B cell (primary cell): ENCODE results near the gene FAM117B. TPM values are rescaled to one million over a fixed set of nuclear protein-coding genes. Genes with fewer than 3 reads are reported as not detected.

Experiments
- ATAC-seq: fragments of 200-7000 bp; cut with Tn5 transposase; one replicate; pipeline ENCODE4 v1.10.0; 2021; ENCODE audit warnings: low read depth, mild to moderate bottlenecking, moderate number of reproducible peaks, moderate library complexity
- CTCF ChIA-PET: fragments of 350-600 bp; sonication (Branson Sonifier 250); formaldehyde crosslinking; loops from one replicate; lab custom pipeline; 2021; ENCODE audit warnings: antibody characterized with exemption, inconsistent platforms; lab: Charles Lee
- POLR2A ChIA-PET: fragments of 350-600 bp; sonication (Branson Sonifier 250); formaldehyde crosslinking; loops from one replicate; lab custom pipeline; 2021; ENCODE audit warnings: antibody characterized with exemption; lab: Charles Lee
- DNase-seq: peaks from one replicate; pipeline ENCODE4 v3.0.0; 2013
- H2AFZ ChIP-seq: 2 replicates; pipeline ENCODE4 v1.6.1; 2012; ENCODE audit warnings: mild to moderate bottlenecking, low read depth, low read length; ENCODE audit not compliant: insufficient read depth, poor library complexity, severe bottlenecking
- H3K27ac ChIP-seq, 2 donors: 1 replicate in 1 of 2; 2 replicates in 1 of 2; pipeline ENCODE4 v1.5.1; 2012 to 2013; ENCODE audit warnings: low read length in 2 of 2, mild to moderate bottlenecking in 2 of 2, moderate library complexity in 1 of 2
- H3K27me3 ChIP-seq, 4 experiments: fragments of 200-600 bp in 1 of 4; sonication (generic) in 1 of 4; replicated peaks in 1 of 4; 1 replicate in 2 of 4; 2 replicates in 2 of 4; pipeline versions ENCODE4 v1.6.1 to v1.7.0; 2013 to 2016; ENCODE audit warnings: low read length in 3 of 4, mild to moderate bottlenecking in 2 of 4, mixed read lengths in 1 of 4, moderate library complexity in 1 of 4; ENCODE audit not compliant: insufficient read depth in 4 of 4, control insufficient read depth in 3 of 4; ENCODE audit errors: control extremely low read depth in 1 of 4
- H3K36me3 ChIP-seq, 2 experiments: replicated peaks in 1 of 2; 1 replicate in 1 of 2; 2 replicates in 1 of 2; pipeline versions ENCODE4 v1.6.1 to v1.7.1; 2013; ENCODE audit warnings: low read length in 1 of 2; ENCODE audit not compliant: insufficient read depth in 2 of 2, control insufficient read depth in 1 of 2; ENCODE audit errors: control extremely low read depth in 1 of 2, extremely low read depth in 1 of 2
- H3K4me1 ChIP-seq, 2 donors: fragments of 200-600 bp in 1 of 2; sonication (generic) in 1 of 2; 1 replicate in 1 of 2; 2 replicates in 1 of 2; pipeline versions ENCODE4 v1.5.1 to v1.6.1; 2013 to 2017; ENCODE audit warnings: low read length in 2 of 2; ENCODE audit not compliant: control insufficient read depth in 2 of 2, insufficient read depth in 2 of 2
- H3K4me2 ChIP-seq: replicated peaks from 2 replicates; pipeline ENCODE3; 2012; ENCODE audit warnings: mild to moderate bottlenecking, low read depth, low read length; ENCODE audit not compliant: poor library complexity, severe bottlenecking
- H3K4me3 ChIP-seq, 5 experiments: fragments of 200-600 bp in 1 of 5; sonication (generic) in 1 of 5; 1 replicate in 3 of 5; 2 replicates in 2 of 5; pipeline versions ENCODE4 v1.5.1 to v1.7.0; 2011 to 2016; ENCODE audit warnings: low read length in 4 of 5, mild to moderate bottlenecking in 4 of 5, low read depth in 2 of 5, control low read depth in 1 of 5, moderate library complexity in 1 of 5; ENCODE audit not compliant: insufficient read depth in 1 of 5; ENCODE audit errors: control extremely low read depth in 1 of 5, extremely low read depth in 1 of 5
- H3K79me2 ChIP-seq: fragments of 200-600 bp; sonication (generic); one replicate; pipeline ENCODE4 v1.6.0; 2016; ENCODE audit warnings: low read length; ENCODE audit not compliant: control insufficient read depth, insufficient read depth
- H3K9ac ChIP-seq: fragments of 200-600 bp; sonication (generic); 2 replicates; pipeline ENCODE4 v1.6.1; 2017; ENCODE audit warnings: mild to moderate bottlenecking, low read length, moderate library complexity
- H3K9me3 ChIP-seq, 3 donors: one replicate each; pipeline versions ENCODE4 v1.6.1 to v1.7.1; 2013; ENCODE audit warnings: low read length in 2 of 3; ENCODE audit not compliant: control insufficient read depth in 2 of 3, insufficient read depth in 1 of 3; ENCODE audit errors: control extremely low read depth in 1 of 3
- H4K20me1 ChIP-seq: 2 replicates; pipeline ENCODE4 v1.6.0; 2012; ENCODE audit warnings: mild to moderate bottlenecking, low read length; ENCODE audit not compliant: insufficient read depth, control insufficient read depth, poor library complexity, severe bottlenecking
- H3K27ac Mint-ChIP-seq: one replicate; pipeline ENCODE4 v1.8.0; 2021; ENCODE audit warnings: mixed read lengths
- H3K27me3 Mint-ChIP-seq: one replicate; pipeline ENCODE4 v1.8.0; 2021; ENCODE audit warnings: mixed read lengths
- H3K4me1 Mint-ChIP-seq: one replicate; pipeline ENCODE4 v1.8.0; 2021; ENCODE audit warnings: mixed read lengths
- H3K4me3 Mint-ChIP-seq: one replicate; pipeline ENCODE4 v1.8.0; 2021; ENCODE audit warnings: mixed read lengths
- H3K9me3 Mint-ChIP-seq: one replicate; pipeline ENCODE4 v1.8.0; 2022; ENCODE audit warnings: mixed read lengths; ENCODE audit not compliant: insufficient read depth
- EZH2 ChIP-seq: IDR thresholded peaks from 2 replicates; pipeline ENCODE4 v1.6.1; 2012; ENCODE audit warnings: borderline replicate concordance, low read depth, mild to moderate bottlenecking, moderate library complexity, low read length; ENCODE audit not compliant: insufficient read depth, poor library complexity, severe bottlenecking
- WGBS: methylation state at CpG from one replicate; pipeline ENCODE4 v1.1.5; 2013; ENCODE audit warnings: missing lambda C conversion rate; ENCODE audit not compliant: insufficient coverage; 5-methylcytosine and 5-hydroxymethylcytosine counted together
- intact Hi-C: fragments of 100-400 bp; cut with micrococcal nuclease; formaldehyde crosslinking; loops from one replicate; pipeline ENCODE4 v1.10.0; 2022
- polyA plus RNA-seq: library from polyadenylated mRNA; depleted of rRNA; stranded (reverse); fragments of >200 nt; gene quantifications from 2 replicates; pipeline ENCODE4 v1.2.3, GENCODE V29; 2012
- total RNA-seq, 2 donors: library from RNA; stranded (reverse); fragments of 120-200 nt in 1 of 2; gene quantifications; 1 replicate in 1 of 2; 2 replicates in 1 of 2; pipeline versions ENCODE4 v1.2.3 to v1.2.4, GENCODE V29; 2013 to 2022
- TF ChIP-seq, protein P1 (sequence below): fragments of 200-600 bp; IDR thresholded peaks from one replicate; pipeline ENCODE4 v1.8.0; 2022; ENCODE audit warnings: antibody characterized with exemption, mild to moderate bottlenecking

FAM117B gene
- total and polyA plus RNA-seq, 2 donors (not counting 1 experiment from before 2014, with no cell fraction given): 11.5 to 50.1 TPM

DNA sequence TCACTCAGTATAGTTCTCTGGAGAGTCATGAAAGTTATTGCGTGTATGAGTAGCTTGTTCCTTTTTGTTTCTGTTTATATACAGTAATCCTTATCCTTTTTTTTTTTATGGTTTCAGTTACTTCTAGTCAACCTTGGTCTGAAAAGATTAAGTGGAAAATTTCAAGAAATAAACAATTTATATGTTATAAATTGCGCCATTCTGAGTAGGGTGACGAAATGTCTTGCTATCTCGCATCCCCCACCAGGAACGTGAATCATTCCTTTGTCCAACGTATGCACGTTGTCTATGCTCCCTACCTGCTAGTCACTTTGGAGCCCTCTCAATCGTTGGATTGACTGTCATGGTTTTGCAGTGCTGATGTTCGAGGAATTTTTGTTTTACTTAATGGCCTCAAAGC lies 60.4 kb downstream of the FAM117B start:
- TF ChIP-seq, protein P1, sequence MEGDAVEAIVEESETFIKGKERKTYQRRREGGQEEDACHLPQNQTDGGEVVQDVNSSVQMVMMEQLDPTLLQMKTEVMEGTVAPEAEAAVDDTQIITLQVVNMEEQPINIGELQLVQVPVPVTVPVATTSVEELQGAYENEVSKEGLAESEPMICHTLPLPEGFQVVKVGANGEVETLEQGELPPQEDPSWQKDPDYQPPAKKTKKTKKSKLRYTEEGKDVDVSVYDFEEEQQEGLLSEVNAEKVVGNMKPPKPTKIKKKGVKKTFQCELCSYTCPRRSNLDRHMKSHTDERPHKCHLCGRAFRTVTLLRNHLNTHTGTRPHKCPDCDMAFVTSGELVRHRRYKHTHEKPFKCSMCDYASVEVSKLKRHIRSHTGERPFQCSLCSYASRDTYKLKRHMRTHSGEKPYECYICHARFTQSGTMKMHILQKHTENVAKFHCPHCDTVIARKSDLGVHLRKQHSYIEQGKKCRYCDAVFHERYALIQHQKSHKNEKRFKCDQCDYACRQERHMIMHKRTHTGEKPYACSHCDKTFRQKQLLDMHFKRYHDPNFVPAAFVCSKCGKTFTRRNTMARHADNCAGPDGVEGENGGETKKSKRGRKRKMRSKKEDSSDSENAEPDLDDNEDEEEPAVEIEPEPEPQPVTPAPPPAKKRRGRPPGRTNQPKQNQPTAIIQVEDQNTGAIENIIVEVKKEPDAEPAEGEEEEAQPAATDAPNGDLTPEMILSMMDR: no peak
- TF ChIP-seq EZH2: no peak

More for the DNA sequence above, 60.4 kb downstream of the FAM117B start:
- no peak overlapping the region for H3K4me3 ChIP-seq
- CTCF ChIA-PET: interaction anchor here (1.4 to 3.4 kb wide), 2 partner anchors 60 to 107 kb away, joined by 3 to 13 read pairs; partner anchors contain the start of gene FAM117B
- H3K79me2 ChIP-seq: peaks cover 94% of the 10 kb centered on the region
- intact Hi-C loops: no loop called here
- H4K20me1 ChIP-seq: peaks cover 13% of the 10 kb centered on the region
- H3K9ac ChIP-seq: no peak overlapping the region
- WGBS: 98% methylated on average over 6 of the region's 9 CpGs
- POLR2A ChIA-PET: no interaction called here
- no peak overlapping the region for H3K27ac Mint-ChIP-seq
- H3K4me1 Mint-ChIP-seq: peaks cover 45% of the 10 kb centered on the region
- peaks cover 6 to 19% of the 10 kb centered on the region in 2 donors for H3K4me1 ChIP-seq
- no peak for ATAC-seq
- no peak overlapping the region for H2AFZ ChIP-seq
- no peak for DNase-seq
- H3K4me3 Mint-ChIP-seq: no peak overlapping the region
- peak overlapping the region in 1 of 2 donors; percentile 34 for H3K27ac ChIP-seq
- H3K9me3 ChIP-seq: no peaks in the 10 kb centered on the region
- no peak overlapping the region for H3K4me2 ChIP-seq
- no peaks in the 10 kb centered on the region for H3K9me3 Mint-ChIP-seq
- H3K36me3 ChIP-seq: peaks cover 0 to 16% of the 10 kb centered on the region in 2 experiments
- no peaks in the 10 kb centered on the region for H3K27me3 ChIP-seq
- H3K27me3 Mint-ChIP-seq: no peaks in the 10 kb centered on the region
